GM18873 (cell line): ENCODE data around the gene RANBP17.

Source experiments
- ATAC-seq: cut with Tn5 transposase; IDR thresholded peaks from one replicate; pipeline ENCODE4 v1.9.1; 2021; ENCODE audit warnings: mild to moderate bottlenecking, moderate library complexity, moderate number of reproducible peaks; ENCODE audit not compliant: unreplicated experiment, low FRiP score

The RANBP17 gene

DNA sequence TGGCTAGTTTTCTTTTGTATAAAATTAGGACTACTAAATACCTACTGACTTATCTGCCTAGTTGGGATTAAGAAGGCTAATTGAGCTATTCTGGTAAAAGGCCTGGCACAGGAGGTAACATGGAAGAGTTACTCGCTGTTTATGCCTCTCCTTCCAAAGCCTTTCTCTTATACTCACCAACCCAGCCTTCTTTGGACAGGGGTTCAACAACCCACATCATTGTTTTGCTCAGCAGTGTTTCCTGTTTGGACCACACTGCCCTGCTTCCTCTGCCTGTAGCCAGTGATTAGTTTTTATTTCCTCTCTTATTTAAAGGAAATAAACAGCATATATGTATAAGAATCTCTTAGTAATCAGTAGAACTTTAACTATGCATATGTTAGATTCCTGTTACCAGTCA lies 362.1 kb downstream of the RANBP17 start:
- no peak for ATAC-seq

GRCh38 chr5:171226096-171226754 lies 364.4 kb downstream of the RANBP17 start:
- no peak for ATAC-seq

GRCh38 chr5:171226864-171227263 lies 365.0 kb downstream of the RANBP17 start:
- peak; percentile 50 for ATAC-seq

DNA sequence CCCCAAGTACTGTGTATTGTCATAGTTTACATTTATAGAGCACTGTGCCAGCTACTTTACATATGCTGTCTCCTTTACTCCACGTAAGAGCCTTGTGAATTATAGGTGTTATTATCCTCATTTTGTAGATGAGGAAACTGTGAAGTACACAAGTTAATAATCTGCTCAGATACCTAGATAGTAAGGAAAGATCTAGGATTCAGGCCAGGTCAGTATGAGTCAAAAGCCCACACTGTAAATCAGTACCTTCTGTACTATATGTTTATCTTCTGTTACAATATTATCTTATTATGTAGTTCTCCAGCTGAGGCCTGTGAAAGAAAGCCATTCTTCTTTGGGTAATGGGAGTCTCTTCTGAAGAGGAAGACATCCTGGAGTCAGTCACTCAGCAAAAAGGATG lies 374.8 kb downstream of the RANBP17 start:
- ATAC-seq: no peak

DNA sequence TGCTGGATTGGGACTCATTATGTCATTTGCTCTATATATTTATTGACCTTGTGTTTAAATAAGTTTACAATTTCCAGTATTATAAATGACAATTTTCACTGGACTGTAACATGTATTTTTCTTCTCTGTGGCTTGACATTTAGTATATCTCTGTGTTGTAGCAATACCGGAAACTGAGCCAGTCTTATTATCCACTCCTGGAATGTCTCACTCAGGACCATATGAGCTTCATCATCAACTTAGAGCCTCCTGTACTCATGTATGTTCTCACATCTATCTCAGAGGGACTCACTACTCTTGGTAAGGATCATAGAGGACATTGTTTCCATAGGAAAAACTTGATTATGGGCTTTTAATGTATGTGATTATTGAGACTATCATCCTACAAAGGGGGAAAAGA lies 380.7 kb downstream of the RANBP17 start:
- ATAC-seq: no peak

DNA sequence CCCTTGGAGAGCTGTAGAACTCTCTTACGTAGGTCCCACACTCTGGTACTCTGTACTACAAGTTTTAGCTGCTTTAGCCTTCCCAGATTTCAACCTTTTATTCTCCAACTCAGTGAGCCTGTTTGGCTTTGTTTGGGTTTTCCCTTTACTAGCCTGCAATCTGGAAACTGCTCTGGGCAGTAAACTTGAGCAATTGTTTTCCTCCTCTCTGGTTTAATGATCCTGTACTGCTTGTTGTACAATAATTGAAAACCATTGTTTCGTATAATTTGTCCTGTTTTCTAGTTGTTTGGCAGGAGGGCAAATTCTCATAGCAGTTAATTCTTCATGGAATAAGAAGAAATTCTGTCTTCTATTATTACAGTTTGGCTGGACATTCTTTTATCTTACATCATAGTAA lies 384.4 kb downstream of the RANBP17 start:
- no peak for ATAC-seq

GRCh38 chr5:171249460-171249859 lies 387.6 kb downstream of the RANBP17 start:
- ATAC-seq: no peak

DNA sequence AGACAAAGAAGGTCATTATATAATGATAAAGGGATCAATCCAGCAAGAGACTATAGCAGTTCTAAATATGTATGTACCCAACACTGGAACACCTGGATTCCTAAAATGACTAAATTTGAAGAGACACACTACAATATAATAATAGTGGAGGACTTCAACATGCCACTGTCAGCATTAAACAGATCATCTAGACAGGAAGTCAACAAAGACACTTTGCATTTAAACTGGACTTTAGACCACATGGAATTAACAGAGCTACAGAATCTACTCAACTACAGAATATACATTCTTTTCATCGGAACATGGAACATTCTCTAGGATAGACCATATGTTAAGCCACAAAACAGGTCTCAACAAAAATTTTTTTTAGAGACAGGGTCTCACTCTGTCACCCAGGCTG lies 388.9 kb downstream of the RANBP17 start:
- no peak for ATAC-seq

DNA sequence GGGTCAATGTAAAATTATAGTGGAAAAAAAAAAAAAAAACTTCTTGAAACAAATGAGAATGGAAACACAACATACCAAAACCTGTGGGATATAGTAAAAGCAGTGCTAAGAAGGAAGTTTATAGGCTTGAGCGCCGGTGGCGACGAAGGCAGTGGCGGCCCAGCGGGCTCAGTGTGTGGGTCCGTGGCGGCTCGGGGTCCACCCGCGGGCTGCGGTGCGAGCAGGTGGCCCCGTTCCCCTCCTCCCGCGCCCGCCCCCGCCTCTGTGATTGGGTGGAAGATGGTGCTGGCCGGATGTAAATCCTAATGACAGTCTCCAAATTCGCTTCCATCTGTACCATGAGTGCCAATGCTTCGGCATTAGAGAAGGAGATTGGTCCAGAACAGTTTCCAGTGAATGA lies 389.7 kb downstream of the RANBP17 start:
- ATAC-seq: no peak

GRCh38 chr5:171252674-171253073 lies 390.9 kb downstream of the RANBP17 start:
- no peak for ATAC-seq

GRCh38 chr5:171258737-171259415 lies 397.1 kb downstream of the RANBP17 start:
- ATAC-seq: no peak

- ATAC-seq: no peak
Measured at GRCh38 chr5:171261361-171261760, 399.5 kb downstream of the RANBP17 start.

- no peak for ATAC-seq
Measured at GRCh38 chr5:171261904-171262303, 400.1 kb downstream of the RANBP17 start.

DNA sequence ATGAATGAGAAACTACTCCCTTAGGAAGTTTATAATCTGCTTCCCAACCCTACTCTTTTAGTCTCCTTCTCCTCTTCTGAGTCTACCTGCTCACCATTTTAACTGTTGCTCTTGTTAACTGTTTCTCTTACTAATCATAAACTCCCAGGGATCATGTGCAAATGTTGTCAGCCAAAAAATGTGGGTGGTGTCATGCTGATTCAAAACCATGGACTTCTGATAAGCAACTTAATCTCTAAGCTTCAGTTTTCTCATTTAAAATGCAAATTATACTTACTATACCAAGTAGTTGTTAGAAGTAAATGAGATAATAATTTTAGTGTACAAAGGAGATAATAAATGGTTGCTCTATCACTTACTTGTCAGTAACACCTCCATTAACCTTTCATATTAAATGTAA lies 401.4 kb downstream of the RANBP17 start:
- no peak for ATAC-seq

DNA sequence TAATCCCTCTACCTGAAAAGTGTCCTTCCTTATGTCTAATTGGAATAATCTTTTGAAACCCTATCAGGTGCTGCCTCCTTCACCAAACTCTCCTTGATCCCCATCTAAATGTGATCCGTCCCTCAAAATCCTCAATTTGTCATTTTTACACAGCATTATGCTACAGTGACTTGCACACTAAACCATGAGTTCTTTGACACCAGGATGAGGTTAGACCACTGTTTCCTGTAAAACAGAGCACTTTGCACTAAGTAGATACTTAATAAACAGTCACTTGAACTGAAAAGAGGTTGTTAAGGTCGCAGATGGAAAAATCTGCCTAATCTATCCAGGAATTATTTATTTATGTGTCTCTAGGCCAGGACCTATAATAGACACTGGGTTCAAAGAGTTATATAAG lies 403.0 kb downstream of the RANBP17 start:
- no peak for ATAC-seq

- ATAC-seq: no peak
Measured at GRCh38 chr5:171268700-171269620, 407.1 kb downstream of the RANBP17 start.

GRCh38 chr5:171269717-171270116 lies 407.9 kb downstream of the RANBP17 start:
- no peak for ATAC-seq

DNA sequence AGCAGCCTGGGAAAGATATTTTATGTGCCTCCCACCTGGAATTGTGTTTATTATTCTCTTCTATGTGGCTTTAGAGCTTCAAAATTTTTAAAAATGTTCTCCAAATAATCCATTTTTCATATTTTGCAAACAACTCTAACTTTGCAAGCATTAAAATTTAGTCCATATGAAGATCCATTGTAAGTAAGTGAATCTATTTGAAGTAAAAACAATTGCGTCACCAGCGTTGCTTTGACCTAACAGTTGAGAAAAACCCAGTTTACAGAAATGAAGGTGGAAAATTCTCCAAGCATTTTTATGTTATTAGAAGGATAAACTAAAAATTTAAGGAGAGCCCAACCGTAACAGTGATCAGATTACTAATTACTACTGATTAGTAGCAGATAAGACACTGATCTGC lies 408.3 kb downstream of the RANBP17 start:
- ATAC-seq: no peak

GRCh38 chr5:171271798-171272197 lies 410.0 kb downstream of the RANBP17 start:
- ATAC-seq: no peak

DNA sequence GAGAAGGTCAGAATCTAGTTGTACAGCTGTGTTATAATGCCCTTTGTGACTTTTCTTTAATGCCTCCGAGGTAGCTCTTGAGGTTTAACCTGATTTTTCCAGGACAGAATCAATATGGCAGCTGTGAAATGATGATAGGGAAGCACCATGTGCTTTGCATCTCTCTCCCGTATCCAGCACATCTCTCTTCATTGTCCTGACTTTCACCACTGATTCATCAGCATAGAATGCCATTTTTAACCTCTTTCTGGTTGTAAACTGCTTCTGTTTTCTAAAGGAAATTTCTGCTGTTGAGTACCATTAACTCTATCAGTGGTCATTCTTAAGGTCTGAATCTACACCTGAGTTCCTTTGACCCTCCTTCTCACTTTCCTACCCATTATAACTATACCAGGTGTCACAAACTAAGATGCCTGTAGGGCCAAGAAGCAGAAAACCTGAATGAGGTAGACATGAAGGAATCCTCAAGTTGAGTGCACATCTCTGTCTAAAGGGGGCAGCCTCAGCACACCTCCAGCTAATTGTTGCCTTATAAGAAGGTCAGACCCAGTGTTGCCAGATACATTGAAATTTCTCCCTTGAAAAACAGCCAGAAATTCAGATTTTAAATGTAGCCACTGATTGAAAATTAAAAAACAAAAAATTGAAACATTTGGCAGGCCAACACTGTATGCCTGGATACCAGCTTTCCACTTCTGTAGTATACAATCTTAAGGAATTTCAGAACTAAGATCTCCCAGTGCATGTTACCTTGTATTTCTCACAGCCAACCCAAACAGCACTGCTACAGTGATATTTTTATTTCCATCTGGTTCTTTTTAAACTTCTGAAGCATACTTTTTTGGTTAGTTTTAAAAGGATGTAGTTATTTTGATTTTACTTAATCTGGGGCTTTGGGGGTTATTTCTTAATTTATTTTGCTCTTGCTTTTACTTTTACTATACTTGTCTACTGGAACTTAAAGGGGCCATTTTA lies 411.5 kb downstream of the RANBP17 start:
- ATAC-seq: no peak
